ENCODE results near the gene CREB3L2.

- TF ChIP-seq CTCF (conservative IDR thresholded peaks at IDR 0.05), result no peak
- no peak for TF ChIP-seq EZH2 (IDR thresholded peaks at IDR 0.05; ENCODE audit: low read depth)
Measured at GRCh38 chr7:137934941-137935883, 66.7 kb downstream of the CREB3L2 start.

Data from PC-9 (cell line).